GM18499 (cell line): Measurements from ENCODE around the gene KCNK17.

Source experiments
- ATAC-seq: cut with Tn5 transposase; IDR thresholded peaks from one replicate; pipeline ENCODE4 v1.9.1; 2021; ENCODE audit warnings: moderate number of reproducible peaks; ENCODE audit not compliant: insufficient read depth, unreplicated experiment

KCNK17 gene

DNA sequence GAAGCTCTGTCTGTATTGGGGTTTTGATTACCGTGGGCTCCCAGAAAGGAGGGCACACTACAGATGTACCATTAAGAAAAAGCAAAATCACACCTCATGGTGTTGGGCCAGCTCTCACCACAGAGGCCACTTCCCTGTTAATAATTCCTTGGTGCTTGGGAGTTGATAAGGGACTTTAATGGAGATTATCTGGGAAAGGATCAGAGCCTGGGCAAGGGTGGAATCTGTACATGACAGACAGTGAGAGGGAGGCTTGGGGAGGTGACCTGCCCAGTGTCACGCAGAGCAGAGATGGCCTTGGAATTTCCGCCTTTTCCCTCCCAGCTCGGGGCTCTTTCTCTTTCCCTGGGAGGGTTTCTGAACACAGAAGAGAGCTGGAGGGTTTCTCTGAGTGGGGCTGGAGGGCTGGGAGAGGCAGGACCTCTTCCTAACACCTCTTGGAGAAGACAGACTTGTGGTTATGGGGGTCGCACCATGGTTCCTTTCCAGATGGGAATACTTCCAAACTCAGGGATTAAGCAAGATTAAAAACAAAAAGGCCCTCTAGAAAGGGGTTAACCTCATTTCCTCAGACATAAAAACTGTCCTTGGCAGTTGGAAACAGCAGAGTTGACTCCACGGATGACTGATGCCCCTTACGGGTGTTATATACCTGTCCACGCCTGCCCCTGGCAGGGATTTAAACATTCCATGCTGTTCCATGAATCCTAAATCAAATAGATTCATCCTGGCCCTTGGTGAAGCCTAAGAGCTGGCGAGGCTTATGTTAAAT lies 25.1 kb upstream of the KCNK17 start:
- no peak for ATAC-seq

DNA sequence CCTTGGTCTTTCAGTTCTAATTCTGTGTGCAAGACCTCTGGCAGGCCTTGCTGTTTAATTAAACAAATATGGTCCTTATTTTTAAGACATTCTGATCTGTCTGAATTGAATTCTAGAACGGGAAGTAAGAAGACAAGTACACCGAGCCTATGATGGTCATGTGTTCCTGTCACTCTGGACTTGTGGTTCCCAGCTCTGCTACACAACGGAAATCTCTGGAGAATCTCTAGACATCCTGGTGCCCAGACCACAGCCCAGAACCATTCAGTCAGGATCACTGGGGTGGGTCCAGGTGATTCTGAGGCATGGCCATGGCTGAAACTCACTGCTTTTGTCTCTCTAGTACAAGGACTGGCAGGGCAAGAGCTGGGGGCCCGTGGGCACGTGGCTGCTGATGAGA lies 24.2 kb upstream of the KCNK17 start:
- no peak for ATAC-seq

DNA sequence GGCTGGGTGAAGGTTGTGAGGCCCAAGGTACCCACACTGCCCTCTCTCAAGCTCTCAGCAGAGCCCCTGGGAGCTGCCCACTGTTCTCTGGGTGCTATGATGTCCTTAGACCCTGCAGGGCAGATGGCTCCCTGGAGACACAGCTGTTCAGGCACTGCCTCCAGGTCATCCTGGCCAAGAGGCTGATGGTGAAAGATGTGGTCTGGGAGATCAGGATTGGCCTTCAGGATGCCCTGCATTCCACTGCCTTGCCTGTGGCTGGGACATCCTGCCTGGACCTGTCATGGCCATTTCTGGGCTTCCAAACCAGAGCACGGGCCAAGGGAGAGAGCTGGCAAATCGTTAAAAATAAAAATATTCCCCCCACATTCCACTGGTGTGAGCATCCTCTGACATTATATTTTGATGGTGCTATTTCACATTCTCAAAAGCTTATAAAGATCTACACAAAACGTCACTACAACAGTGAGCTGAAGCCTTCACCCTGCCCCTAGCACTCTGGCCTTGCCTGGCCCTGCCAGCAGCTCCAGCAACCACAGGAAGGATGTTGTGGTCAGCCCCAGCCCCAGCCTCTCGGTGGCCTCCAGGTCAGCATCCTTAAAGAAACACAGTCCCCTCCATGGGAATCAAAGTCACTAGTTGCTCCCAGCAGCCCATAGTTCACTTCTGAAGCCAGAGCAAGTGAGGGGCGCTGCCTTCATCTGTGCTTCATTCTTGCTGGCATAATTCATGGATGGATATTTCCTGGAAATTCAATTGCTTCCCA lies 21.7 kb upstream of the KCNK17 start:
- no peak for ATAC-seq

DNA sequence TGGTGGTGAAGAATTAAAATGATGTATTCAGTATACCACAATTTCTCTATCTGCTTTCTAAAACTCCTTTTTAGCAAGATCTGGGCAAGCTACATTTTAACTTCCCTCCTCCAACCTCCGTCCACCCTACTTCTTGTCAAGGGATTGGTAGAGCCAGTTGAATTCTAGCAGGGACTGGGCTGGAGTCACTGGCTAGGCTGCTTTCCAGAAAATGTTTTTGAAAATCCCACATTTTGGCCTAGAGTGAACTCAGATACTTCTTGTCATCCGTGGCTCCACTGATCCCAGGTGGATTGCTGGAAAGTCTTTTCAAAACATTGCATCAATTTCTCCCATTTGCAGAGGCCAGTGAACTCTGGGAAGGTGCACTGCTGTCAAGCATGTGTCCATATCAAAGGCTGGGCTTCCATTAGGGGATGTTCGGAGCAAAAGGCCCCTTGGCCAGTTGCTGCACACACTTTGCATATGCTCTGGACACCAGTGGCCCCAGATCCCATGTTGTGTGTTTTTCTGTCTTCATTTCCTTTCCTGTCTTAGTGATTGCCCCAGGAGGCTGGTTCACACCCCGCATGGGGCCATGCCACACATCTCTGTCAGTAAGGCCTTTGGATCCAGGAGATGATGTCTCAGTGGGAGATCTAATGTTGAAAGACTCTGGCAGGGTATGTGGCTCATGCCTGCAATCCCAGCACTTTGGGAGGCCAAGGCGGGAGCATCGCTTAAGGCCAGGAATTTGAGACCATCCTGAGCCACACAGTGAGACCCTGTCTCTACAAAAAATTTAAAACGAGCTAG lies 19.6 kb upstream of the KCNK17 start:
- no peak for ATAC-seq

DNA sequence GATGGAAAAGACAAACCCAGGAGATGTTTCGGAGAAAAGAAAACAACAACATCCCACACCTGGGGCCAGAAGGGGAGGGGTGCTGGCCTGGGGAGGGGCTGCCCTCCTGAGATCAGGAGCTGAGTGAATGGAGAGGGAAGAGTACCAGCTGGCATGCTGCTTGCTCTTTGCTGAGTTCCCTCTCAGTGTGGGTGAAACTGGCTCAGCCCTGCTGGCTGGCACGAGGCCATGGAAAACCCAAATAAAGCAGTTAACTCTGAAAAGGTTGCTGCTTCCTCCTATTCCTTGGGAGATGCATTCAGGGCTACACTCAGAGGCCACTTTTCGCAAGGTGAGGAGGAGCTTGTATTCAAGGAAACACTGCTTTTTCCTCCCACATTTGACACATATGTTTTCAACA lies 16.3 kb upstream of the KCNK17 start:
- no peak for ATAC-seq

DNA sequence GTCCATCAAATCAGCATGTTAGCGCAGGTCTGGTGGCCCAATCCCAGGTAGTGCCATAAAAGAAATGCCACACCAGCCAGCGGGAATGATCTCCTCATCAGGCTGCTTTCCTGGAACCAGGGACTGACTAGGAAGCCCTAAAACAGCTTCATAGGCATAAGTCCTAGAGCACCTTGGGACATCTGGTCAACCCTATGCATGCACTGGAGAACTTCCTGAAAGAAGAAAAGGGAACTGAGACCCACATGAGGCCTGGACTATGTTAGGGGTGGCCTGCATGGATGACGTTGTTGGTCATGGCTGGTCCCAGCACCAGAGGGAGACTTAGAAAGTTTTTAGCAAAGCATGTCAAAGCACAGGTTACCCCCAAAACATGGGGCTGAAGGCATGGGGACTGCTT lies 15.8 kb upstream of the KCNK17 start:
- ATAC-seq, result no peak

DNA sequence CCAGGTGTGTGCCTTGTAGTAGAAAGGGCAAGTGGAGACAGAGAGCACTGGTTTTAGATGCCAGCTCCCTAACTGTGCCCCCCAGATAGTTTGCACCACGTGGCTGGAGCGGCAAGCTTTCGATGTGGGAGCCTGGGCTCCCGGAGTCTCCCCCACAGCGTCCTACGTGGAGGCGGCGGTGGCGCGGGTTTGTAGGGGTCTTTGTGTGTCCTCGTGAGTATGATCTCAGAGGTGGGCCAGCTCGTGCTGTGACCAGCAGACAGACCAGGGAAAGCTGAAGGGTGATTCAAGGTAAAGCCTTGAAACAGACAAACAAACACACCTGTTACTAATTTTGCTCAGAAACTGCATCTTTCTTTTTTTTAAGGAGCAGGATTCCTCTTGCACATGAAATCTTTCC lies 13.8 kb upstream of the KCNK17 start:
- no peak for ATAC-seq

DNA sequence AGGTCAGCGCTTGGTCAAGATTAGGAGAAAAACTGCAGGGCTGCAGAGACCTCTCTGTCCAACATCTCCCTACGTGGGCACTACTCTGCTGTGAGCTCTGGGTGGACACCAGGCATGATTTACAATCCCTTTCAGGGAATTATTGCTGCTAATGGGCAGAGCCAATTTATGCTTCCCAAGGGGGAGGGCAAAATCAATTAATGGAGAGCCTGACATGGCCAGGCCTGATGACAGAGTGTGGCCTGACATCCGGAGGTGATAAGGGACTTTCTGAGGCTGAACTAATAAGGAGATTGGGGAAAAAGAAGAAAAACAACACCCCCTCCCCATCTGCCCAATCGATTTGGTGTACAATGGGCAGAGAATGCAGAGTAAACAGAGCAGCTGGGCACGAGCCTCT lies 13.3 kb upstream of the KCNK17 start:
- no peak for ATAC-seq

DNA sequence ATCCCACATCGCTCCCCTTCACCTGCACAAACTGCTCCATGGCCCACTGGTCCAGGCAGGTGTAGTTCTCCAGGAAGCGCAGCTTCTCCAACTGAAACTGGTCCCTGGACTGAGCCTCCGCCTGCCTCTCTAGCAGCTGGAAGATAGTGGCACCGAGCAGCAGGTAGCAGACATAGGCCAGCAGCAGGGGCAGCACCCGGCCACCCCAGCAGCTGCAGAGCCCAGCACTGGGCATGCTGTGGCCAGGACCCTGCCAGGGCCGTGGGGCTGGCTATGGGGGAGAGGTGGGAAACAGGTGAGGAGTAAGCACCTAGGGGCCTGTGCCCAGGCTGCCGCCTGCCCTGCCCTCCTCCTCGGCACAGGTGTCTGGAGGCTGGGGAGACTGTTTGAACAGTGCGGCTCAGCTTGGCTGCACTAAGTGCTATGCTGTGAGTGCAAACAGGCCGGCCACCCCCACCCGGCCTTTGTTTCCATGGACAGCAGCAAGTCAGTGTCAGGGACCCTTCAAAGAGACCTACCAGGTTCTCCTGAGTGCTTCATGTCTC lies 8.2 kb upstream of the KCNK17 start, which contains the start of gene KCNK16:
TSS of gene KCNK16 (minus strand) at position 397 of the 545 bp plus-strand sequence. CDS start at position 235, 162 bp downstream.
- no peak for ATAC-seq

DNA sequence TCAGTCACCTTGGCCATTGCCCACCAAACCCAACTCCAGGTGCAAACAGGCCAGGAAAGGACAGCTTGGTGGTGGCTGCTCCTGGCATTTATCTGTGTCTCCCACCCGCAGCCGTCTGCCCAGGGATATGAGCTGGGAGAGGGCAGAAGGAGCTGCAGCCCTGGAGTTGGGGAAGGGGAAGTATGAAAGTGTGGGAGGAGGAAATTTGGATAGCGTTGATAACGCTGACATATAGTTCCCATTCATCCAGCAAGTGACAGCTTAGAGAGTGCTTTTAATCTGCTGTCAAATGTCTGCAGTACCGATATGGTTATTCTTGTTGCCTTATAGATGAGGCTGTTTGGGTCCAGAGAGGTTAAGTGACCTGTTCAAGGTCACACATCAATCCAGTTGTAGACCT lies 7.5 kb upstream of the KCNK17 start:
- ATAC-seq, result no peak

DNA sequence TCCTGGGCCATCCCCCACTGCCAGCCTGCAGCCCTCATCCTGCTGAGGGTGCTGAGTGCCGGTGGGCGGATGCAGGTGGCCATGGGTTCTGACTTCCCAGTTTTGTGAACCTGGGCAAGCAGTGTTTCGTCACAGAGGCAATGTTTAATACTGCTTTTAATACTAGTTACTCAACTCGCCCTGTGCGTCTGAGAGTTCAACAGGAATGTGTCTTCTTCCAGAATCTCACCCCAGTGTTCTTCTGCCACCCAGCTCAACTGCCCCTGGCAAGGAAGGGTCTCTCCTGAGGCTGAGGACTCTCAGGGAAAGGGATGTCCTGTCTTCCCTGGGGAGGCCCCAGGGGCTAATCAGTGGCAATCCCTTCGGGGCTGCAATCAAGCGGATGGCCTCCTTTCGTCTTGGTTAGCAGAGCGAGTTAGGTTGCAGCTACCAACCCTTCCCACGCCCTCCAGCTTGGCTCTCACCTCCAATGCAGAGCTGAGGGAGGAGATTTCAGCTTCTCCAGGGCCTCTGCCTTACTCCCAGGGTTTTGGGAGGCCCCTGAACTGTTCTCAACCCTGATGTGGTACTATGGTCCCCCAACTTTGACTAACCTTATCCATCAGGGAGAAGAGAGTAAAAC lies 6.3 kb upstream of the KCNK17 start:
- ATAC-seq, result no peak

DNA sequence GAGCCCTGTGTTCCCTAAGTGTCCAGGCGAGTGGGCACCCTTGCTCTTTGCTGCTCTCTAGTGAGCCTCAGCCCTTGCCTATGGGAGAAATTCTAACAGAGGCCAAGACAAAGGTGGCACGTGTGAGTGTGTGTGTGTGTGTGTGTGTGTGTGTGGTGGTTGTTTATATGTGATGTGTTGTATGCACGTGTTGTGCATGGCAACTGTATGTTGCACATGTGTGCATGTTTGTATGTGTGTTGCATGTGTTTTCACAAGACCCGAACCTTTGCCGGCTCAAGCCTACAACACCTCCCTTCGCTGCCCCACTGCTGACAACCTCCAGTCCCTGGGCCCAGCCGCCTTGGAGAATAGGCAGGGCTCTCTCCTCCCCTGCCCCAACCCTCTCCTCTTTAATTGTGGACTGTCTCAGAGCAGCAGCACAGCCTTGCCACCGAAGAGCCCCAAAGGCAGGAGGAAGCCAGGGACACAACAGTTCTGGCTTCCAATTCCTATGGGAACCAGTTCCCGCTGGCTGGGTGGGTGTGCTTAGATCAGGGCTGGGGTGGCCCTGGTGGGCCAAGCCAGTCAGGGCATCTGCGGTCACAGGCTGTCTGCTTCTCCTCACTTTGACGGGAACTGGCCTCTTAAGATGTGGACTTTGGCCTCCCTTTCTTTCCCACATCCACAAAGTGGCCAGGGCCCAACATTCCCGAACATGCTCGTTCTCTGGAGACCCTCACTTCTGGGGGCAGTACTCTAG lies 5.6 kb upstream of the KCNK17 start:
- no peak for ATAC-seq

DNA sequence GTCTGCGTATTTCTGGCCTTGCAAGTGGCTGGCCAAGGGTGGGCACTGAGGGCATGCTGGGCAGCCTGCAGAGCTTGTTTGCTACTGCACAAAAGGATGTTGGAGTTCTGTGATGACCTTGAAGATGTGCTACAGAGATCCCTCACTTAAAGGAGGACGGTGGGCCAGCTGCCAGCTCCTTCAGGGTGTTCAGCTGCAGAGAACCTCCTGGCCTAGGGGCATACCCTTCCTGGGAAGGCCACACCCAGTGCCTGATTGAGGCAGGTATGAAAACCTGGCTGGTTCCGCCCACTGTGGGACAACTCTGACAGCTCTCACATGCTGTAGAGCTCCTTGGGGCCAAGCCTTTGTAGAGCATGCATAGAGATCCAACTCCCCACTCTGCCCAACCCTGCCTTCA lies 3.0 kb upstream of the KCNK17 start:
- ATAC-seq, result no peak

DNA sequence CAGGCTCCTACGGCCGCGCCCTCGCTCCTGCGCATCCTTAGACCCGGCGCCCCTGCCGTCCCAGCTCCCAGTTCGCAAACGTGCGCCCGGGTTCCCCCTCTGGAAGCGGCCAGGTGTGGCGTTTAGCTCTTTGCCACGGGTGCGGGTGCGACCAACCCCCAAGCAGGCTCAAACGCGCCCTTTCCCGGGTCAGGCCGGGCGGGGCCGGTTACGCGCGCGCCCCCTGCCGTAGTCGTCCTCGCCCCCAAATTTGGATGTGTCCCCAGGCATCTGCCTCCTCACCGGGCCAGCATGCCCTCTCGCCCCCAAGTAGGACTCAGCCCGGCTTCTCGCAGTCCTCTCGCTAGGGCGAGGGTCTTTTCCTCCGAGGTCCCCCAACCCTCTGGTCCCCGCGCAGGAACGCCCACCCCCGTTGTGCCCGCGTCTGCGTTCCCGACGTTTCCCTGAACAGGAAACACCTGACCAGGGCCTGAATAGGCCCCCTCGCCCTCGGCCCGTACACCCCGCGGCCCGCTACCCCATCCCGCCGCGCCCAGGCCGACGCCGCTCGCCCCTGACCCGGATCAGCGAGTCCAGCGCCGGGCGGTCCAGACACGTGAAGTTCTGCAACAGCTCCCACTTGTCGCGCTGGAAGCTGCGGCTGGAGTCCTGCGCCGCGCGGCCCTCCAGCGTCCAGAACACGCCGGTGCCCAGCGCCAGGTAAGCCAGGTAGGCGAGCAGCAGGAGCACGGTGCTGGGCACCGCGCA lies 520 bp downstream of the KCNK17 start:
- ATAC-seq, result no peak

DNA sequence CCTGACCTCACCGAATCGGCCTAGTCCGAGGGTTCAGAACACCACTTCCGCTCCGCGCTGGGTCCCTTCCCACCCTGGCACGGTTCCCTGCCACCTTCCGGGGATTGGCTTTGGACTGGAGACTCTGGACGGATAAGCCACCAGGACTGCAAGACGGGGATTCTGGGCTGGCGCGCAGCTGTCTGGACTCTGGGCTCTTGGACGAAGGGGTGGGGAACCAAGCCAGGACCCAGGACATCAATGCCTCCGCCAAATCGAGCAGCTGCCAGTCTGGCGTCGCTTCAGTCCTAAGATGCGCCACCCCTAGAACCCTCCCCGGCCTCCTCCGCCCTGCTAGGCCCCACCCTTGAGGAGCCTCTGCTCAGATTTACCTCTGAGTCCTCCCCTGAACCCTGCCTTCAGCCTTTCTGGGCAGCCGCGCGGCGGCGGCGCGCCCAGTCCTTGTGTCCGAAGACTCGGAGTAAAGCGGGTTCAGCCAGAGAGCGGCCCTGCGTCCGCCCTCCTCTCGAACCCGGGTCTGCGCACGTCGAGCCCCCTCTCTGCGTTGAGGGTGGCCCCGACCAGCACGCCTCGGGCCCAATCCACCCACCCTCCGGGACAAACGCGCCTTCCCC lies 1.2 kb downstream of the KCNK17 start:
- ATAC-seq, result no peak

DNA sequence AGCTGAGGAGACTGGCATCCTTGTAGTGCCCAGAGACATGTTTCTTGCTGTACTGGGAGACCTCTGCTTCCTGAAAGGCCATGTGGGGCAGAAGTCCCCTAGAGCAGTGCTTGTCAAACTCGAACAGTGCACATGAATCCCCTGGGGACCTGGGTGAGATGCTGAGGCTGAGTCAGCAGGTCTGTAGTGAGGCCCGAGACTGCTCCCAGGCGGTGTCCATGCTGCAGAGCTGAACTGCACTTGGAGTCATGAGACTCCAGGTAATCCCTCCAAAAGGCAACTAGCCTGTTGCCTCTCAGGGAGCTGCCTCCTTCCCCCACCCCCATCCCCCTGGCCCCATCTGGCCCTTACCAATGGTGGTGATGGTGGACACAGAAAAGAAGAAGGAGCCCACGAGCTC lies 3.7 kb downstream of the KCNK17 start:
- ATAC-seq, result no peak

DNA sequence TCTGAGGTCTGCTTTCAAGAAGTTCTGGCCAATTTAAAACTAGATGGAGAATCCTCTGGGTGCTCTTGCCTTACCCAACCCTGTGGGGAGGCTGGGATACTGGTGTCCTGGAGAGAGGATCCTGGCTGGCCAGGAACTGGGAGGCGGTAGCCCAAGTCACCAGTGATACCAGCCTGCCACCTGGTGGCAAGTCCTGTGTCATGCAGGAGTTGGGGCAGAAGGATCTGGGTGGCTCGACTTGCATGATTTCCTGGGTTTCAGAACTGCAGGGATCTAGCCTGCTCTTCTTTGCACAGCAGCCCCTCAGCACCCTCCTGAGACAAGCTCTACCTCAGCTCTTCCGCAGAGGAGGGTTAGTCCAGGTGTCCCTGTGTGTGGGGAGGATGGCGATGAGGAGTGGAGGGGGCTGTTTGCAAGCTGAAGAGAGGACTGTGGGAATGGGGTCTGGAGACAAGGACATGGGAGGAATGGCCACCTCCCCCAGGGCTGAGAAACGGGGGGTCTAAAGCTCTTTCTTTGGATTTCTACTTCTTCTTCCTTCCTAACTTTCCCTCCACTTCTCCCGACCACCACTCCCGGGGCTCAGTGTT lies 4.2 kb downstream of the KCNK17 start:
- ATAC-seq, result no peak

DNA sequence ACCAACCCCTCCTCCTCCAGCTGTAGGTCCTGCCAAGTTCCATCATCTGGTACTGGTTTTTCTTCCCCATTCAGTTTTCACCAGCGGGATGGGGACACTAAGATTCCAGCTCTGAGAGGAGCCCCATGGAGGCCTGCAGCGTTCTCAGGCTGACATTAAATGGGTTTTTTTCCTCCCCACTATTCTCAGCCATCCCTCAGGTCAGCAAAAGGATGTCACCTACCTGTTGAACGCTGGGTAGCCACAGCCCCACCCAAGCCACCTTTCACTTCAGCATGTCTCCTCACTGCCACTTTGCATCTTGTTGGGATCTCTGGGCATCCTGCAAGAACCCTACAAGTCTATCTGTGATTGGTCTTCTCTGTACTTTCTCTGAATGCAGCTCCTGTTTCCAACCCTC lies 6.8 kb downstream of the KCNK17 start:
- ATAC-seq, result no peak
